ENCODE measurements around the gene FCN1.

- TF ChIP-seq CTCF (IDR thresholded peaks at IDR 0.05 in 8 of 11, conservative IDR thresholded peaks at IDR 0.05 in 3 of 11) (no peak), POLR2AphosphoS5 (IDR thresholded peaks at IDR 0.05) (no peak)
Measured at GRCh38 chr9:134892221-134892620, 25.5 kb downstream of the FCN1 start.

All from spleen (tissue), 7 donors.